ENCODE measurements around the gene ICA1L.

Gene ICA1L

GRCh38 chr2:202780514-202781021 is 91.0 kb downstream of the ICA1L start:
- no peak for DNase-seq

- DNase-seq: no peak
These were observed 93.3 kb downstream of the ICA1L start for GRCh38 chr2:202778217-202778616.

GRCh38 chr2:202774104-202774503 is 97.5 kb downstream of the ICA1L start:
- DNase-seq: no peak

- no peak for DNase-seq
These were observed 98.1 kb downstream of the ICA1L start for GRCh38 chr2:202773301-202773973.

GRCh38 chr2:202771741-202772460 is 99.7 kb downstream of the ICA1L start:
- DNase-seq: no peak

- no peak for DNase-seq
These were observed 100.2 kb downstream of the ICA1L start for GRCh38 chr2:202771336-202771735.

GRCh38 chr2:202769201-202769600 is 102.4 kb downstream of the ICA1L start:
- no peak for DNase-seq

GRCh38 chr2:202768273-202768672 is 103.3 kb downstream of the ICA1L start:
- no peak for DNase-seq

GRCh38 chr2:202765436-202765835 is 106.1 kb downstream of the ICA1L start:
- no peak for DNase-seq

- no peak for DNase-seq
These were observed 106.6 kb downstream of the ICA1L start for GRCh38 chr2:202764991-202765390.

- DNase-seq: no peak
These were observed 107.7 kb downstream of the ICA1L start for GRCh38 chr2:202763916-202764315.

- no peak for DNase-seq
These were observed 109.0 kb downstream of the ICA1L start for GRCh38 chr2:202762556-202762955.

- no peak for DNase-seq
These were observed 110.7 kb downstream of the ICA1L start for GRCh38 chr2:202760848-202761247.

- DNase-seq: no peak
These were observed 113.0 kb downstream of the ICA1L start for GRCh38 chr2:202758604-202759003.

GRCh38 chr2:202758128-202758527 is 113.4 kb downstream of the ICA1L start:
- DNase-seq: no peak

GRCh38 chr2:202757339-202757738 is 114.2 kb downstream of the ICA1L start:
- no peak for DNase-seq

GRCh38 chr2:202756598-202756997 is 115.0 kb downstream of the ICA1L start:
- no peak for DNase-seq

- no peak for DNase-seq
These were observed 116.6 kb downstream of the ICA1L start for GRCh38 chr2:202754936-202755335.

- no peak for DNase-seq
These were observed 119.5 kb downstream of the ICA1L start for GRCh38 chr2:202752071-202752470.

GRCh38 chr2:202750763-202751427 is 120.7 kb downstream of the ICA1L start:
- no peak for DNase-seq

- no peak for DNase-seq
These were observed 122.1 kb downstream of the ICA1L start for GRCh38 chr2:202749477-202749876.

- no peak for DNase-seq
These were observed 128.0 kb downstream of the ICA1L start for GRCh38 chr2:202743613-202744012.

GRCh38 chr2:202736826-202737225 is 134.7 kb downstream of the ICA1L start:
- DNase-seq: no peak

GRCh38 chr2:202726070-202726469 is 145.5 kb downstream of the ICA1L start:
- DNase-seq: no peak

Measured in NCI-H774 (cell line).